Common myeloid progenitor, CD34-positive (primary cell): ENCODE results near the gene DMTF1.
"Not testable (repeated sequence)": the region's sequence is repeated elsewhere in the genome, so short reads cannot be mapped to it uniquely, and the experiment has no call there.

Experiments
- CTCF ChIA-PET: fragments of 350-600 bp; sonication (Branson Sonifier 250); formaldehyde crosslinking; loops from one replicate; lab custom pipeline; 2021; ENCODE audit warnings: antibody characterized with exemption; lab: Charles Lee
- POLR2A ChIA-PET: fragments of 350-600 bp; sonication (Branson Sonifier 250); formaldehyde crosslinking; loops from one replicate; lab custom pipeline; 2021; ENCODE audit warnings: antibody characterized with exemption; lab: Charles Lee
- DNase-seq, 3 donors: peaks; one replicate each; pipeline versions ENCODE4 v3.0.0 to v3.0.0-alpha.2; 2013
- H3K27ac ChIP-seq, 2 experiments: 1 replicate in 1 of 2; 2 replicates in 1 of 2; pipeline ENCODE4 v1.7.0; 2013; ENCODE audit warnings: inconsistent platforms in 2 of 2, low read length in 2 of 2, mild to moderate bottlenecking in 2 of 2, low read depth in 1 of 2, moderate library complexity in 1 of 2; ENCODE audit not compliant: severe bottlenecking in 2 of 2, insufficient read depth in 1 of 2, poor library complexity in 1 of 2
- H3K27me3 ChIP-seq, 5 experiments: replicated peaks in 2 of 5; 1 replicate in 3 of 5; 2 replicates in 2 of 5; pipeline versions ENCODE4 v1.6.1 to v1.7.0; 2013; ENCODE audit warnings: low read length in 4 of 5, mild to moderate bottlenecking in 2 of 5, moderate library complexity in 2 of 5, inconsistent platforms in 1 of 5; ENCODE audit not compliant: insufficient read depth in 5 of 5, control insufficient read depth in 4 of 5
- H3K36me3 ChIP-seq, 4 experiments: 1 replicate in 2 of 4; 2 replicates in 2 of 4; pipeline versions ENCODE4 v1.6.1 to v1.7.0; 2013; ENCODE audit warnings: low read length in 3 of 4, control low read depth in 1 of 4, mild to moderate bottlenecking in 1 of 4; ENCODE audit not compliant: control insufficient read depth in 4 of 4, insufficient read depth in 4 of 4
- H3K4me1 ChIP-seq, 4 experiments: 1 replicate in 3 of 4; 2 replicates in 1 of 4; pipeline versions ENCODE4 v1.6.1 to v1.7.1; 2013; ENCODE audit warnings: low read length in 3 of 4, mild to moderate bottlenecking in 3 of 4, control low read depth in 1 of 4, inconsistent platforms in 1 of 4, moderate library complexity in 1 of 4; ENCODE audit not compliant: control insufficient read depth in 4 of 4, insufficient read depth in 4 of 4; ENCODE audit errors: control extremely low read depth in 1 of 4
- H3K4me3 ChIP-seq, 7 experiments: 1 replicate in 4 of 7; 2 replicates in 3 of 7; pipeline versions ENCODE4 v1.5.1 to v1.7.0; 2013; ENCODE audit warnings: mild to moderate bottlenecking in 7 of 7, low read length in 6 of 7, moderate library complexity in 6 of 7, inconsistent platforms in 2 of 7, low read depth in 2 of 7, control low read depth in 1 of 7; ENCODE audit not compliant: insufficient read depth in 4 of 7, control insufficient read depth in 1 of 7; ENCODE audit errors: extremely low read depth in 1 of 7
- H3K9me3 ChIP-seq, 5 experiments: 1 replicate in 4 of 5; 2 replicates in 1 of 5; pipeline versions ENCODE4 v1.6.1 to v1.7.1; 2013; ENCODE audit warnings: low read length in 4 of 5, mild to moderate bottlenecking in 2 of 5, inconsistent platforms in 1 of 5, low read depth in 1 of 5, moderate library complexity in 1 of 5; ENCODE audit not compliant: control insufficient read depth in 4 of 5, insufficient read depth in 2 of 5; ENCODE audit errors: control extremely low read depth in 1 of 5
- WGBS: methylation state at CpG from one replicate; pipeline ENCODE4 v1.1.5; 2013; ENCODE audit not compliant: insufficient coverage; 5-methylcytosine and 5-hydroxymethylcytosine counted together

DMTF1 gene

GRCh38 chr7:87245671-87246070, 93.4 kb downstream of the DMTF1 start:
- POLR2A ChIA-PET, H3K4me3 ChIP-seq, DNase-seq, CTCF ChIA-PET, H3K27me3 ChIP-seq, H3K36me3 ChIP-seq, H3K4me1 ChIP-seq, H3K27ac ChIP-seq: not testable (repeated sequence)
- peaks cover 0 to 12% (median 5%) of the 10 kb centered on the region in 5 experiments for H3K9me3 ChIP-seq
- 100% methylated on average over 5 of the region's 5 CpGs for WGBS
